Measurements from ENCODE around the gene ZNRF2. TPM values are rescaled to one million over a fixed set of nuclear protein-coding genes. Genes with fewer than 3 reads are reported as not detected.

Gene ZNRF2
- total RNA-seq, 6 donors from 2014 or later: 20.2 to 44.1 (median 27.1) TPM

GRCh38 chr7:30278849-30279652 is 5.3 kb upstream of the ZNRF2 start:
- H3K27me3 ChIP-seq: no peaks in the 10 kb centered on the region
- no peak overlapping the region for H3K27ac ChIP-seq
- no peaks in the 10 kb centered on the region for H3K36me3 ChIP-seq
- ATAC-seq (ENCODE audit: low FRiP score in 2 of 2): no peak
- TF ChIP-seq CTCF (IDR thresholded peaks at IDR 0.05): no peak
- TF ChIP-seq EP300 (IDR thresholded peaks at IDR 0.05): no peak
- no peak for TF ChIP-seq POLR2AphosphoS5 (IDR thresholded peaks at IDR 0.05)
- no peak for TF ChIP-seq POLR2A (IDR thresholded peaks at IDR 0.05)
- no peak overlapping the region for H3K4me3 ChIP-seq
- no peaks in the 10 kb centered on the region for H3K9me3 ChIP-seq
- no peak for DNase-seq
- WGBS, 2 donors: 62% methylated on average over 8 of the region's 8 CpGs
- peaks cover 3 to 19% (median 9%) of the 10 kb centered on the region in 4 donors for H3K4me1 ChIP-seq

DNA sequence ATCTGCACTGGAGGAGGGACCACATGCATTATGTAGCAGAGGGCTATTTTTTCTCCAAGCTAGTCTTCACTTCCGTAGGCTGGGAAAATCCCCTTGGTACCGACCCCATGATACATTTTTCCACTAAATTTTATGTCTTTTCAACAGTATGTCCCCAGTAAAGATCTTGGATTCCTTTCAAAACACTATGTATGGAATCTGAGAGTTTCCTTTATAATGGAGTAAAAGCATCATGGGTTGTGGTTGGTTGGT is 4.8 kb upstream of the ZNRF2 start:
- ATAC-seq (ENCODE audit: low FRiP score in 2 of 2): no peak
- peaks cover 3 to 19% (median 9%) of the 10 kb centered on the region in 4 donors for H3K4me1 ChIP-seq
- WGBS, 2 donors: 66 to 67% methylated on average over 2 of the region's 2 CpGs

DNA sequence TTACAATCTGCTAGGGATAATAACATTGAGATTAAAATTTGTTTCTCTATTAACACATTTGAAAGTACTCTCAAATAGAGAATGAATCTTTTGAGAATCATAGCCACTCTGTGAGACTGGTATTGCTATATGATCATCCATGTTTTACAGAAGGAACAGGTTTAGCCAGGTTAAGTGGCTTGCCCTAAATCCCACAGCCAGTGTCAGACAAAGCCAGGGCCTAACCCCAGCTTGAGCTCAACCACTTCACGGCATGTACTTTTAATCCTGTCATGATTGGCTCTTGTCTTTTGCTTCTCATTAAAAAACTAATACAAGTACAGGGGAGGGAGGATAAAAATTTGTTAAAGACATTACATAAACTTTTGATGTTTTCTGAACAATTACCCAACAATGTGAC is 3.8 kb upstream of the ZNRF2 start:
- H3K27me3 ChIP-seq: no peaks in the 10 kb centered on the region
- no peak overlapping the region for H3K4me3 ChIP-seq
- DNase-seq (no peak), ATAC-seq (ENCODE audit: low FRiP score in 2 of 2) (no peak)
- no peak overlapping the region for H3K27ac ChIP-seq
- H3K9me3 ChIP-seq: peaks cover 0 to 3% (median 0%) of the 10 kb centered on the region in 4 donors
- TF ChIP-seq CTCF (IDR thresholded peaks at IDR 0.05) (no peak), POLR2A (IDR thresholded peaks at IDR 0.05) (no peak), EP300 (IDR thresholded peaks at IDR 0.05) (no peak), POLR2AphosphoS5 (IDR thresholded peaks at IDR 0.05) (no peak)
- WGBS, 2 donors: 76 to 88% methylated on average over 1 of the region's 1 CpG
- no peaks in the 10 kb centered on the region for H3K36me3 ChIP-seq
- H3K4me1 ChIP-seq: peaks cover 3 to 19% (median 9%) of the 10 kb centered on the region in 4 donors

More for the DNA sequence above, 4.8 kb upstream of the ZNRF2 start:
- no peak for DNase-seq
- no peak for TF ChIP-seq POLR2A (IDR thresholded peaks at IDR 0.05)
- TF ChIP-seq EP300 (IDR thresholded peaks at IDR 0.05): no peak
- no peak for TF ChIP-seq POLR2AphosphoS5 (IDR thresholded peaks at IDR 0.05)
- Histone ChIP-seq H3K36me3 (no peaks in the 10 kb centered on the region), H3K27ac (no peak overlapping the region), H3K9me3 (no peaks in the 10 kb centered on the region), H3K4me3 (no peak overlapping the region), H3K27me3 (no peaks in the 10 kb centered on the region)

DNA sequence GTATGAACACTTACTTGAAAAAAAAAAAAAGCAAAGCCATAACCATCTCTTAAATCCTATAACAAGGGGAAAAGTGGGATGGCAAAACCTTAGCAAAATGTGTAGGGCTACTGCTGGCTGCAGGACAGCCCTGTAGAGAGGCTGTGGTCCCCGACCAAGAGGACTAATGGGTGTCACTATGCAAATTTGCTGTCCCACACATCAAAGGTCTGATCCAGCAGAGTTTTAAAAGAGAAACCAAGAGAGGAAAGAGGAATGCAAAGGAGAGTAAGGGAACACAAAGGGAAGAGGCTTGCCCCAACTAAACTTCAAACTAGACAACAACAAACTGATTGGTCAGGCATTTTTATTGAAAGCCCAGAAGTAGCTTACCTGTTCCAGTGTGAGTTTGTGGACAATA is 3.1 kb upstream of the ZNRF2 start:
- Histone ChIP-seq H3K27me3 (no peaks in the 10 kb centered on the region), H3K4me3 (no peak overlapping the region), H3K36me3 (no peaks in the 10 kb centered on the region), H3K27ac (no peak overlapping the region), H3K9me3 (peaks cover 0 to 3% (median 0%) of the 10 kb centered on the region in 4 donors), H3K4me1 (peaks cover 3 to 19% (median 10%) of the 10 kb centered on the region in 4 donors)
- ATAC-seq (ENCODE audit: low FRiP score in 2 of 2) (no peak), DNase-seq (no peak)
- WGBS, 2 donors: 68 to 75% methylated on average over 1 of the region's 1 CpG
- no peak for TF ChIP-seq EP300 (IDR thresholded peaks at IDR 0.05)
- TF ChIP-seq POLR2AphosphoS5 (IDR thresholded peaks at IDR 0.05): no peak
- TF ChIP-seq POLR2A (IDR thresholded peaks at IDR 0.05): no peak
- no peak for TF ChIP-seq CTCF (IDR thresholded peaks at IDR 0.05)

DNA sequence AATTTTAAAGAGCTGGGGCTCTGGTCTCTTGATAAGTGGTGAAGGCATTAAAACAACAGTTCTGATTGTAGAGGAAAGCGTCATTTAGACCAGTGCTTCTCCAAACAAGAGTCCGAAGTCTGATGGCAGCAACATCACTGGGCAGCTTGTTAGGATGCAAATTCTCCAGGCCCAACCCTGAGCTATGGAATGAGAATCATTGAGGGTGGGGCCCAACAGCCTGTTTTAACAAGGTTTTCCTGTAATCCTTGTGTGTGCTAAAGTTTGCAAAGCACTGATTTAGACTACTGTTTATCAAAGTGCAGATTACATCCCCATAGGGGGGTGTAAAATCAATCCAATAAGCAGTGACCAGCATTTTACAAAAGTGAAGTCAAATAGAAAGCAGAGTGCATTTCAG is 2.6 kb upstream of the ZNRF2 start:
- Histone ChIP-seq H3K4me1 (peaks cover 3 to 24% (median 14%) of the 10 kb centered on the region in 4 donors), H3K4me3 (no peak overlapping the region), H3K27ac (no peak overlapping the region), H3K27me3 (no peaks in the 10 kb centered on the region), H3K9me3 (peaks cover 0 to 3% (median 0%) of the 10 kb centered on the region in 4 donors), H3K36me3 (no peaks in the 10 kb centered on the region)
- ATAC-seq (ENCODE audit: low FRiP score in 2 of 2): no peak
- no peak for DNase-seq
- 83 to 91% methylated on average over 2 of the region's 2 CpGs for WGBS, 2 donors
- TF ChIP-seq CTCF (IDR thresholded peaks at IDR 0.05) (no peak), POLR2AphosphoS5 (IDR thresholded peaks at IDR 0.05) (no peak)
